Lung (tissue), 12 donors: ENCODE results near the gene STXBP3. TPM values are rescaled to one million over a fixed set of nuclear protein-coding genes. Genes with fewer than 3 reads are reported as not detected.
A peak's percentile ranks its signal among the peaks of the same experiment; 100 is the strongest.

Experiments
- ATAC-seq: fragments of 200-7000 bp; cut with Tn5 transposase; one replicate; pipeline ENCODE4 v1.9.1; 2020; ENCODE audit warnings: moderate number of reproducible peaks; ENCODE audit not compliant: insufficient read depth, low FRiP score
- DNase-seq, 3 donors: peaks; one replicate each; pipeline ENCODE4 v3.0.0-alpha.2; 2013 to 2017
- H3K27ac ChIP-seq, 2 donors: one replicate each; pipeline ENCODE4 v1.5.1; 2013; ENCODE audit warnings: mild to moderate bottlenecking in 2 of 2, moderate library complexity in 2 of 2, control low read depth in 1 of 2, inconsistent platforms in 1 of 2, low read depth in 1 of 2, low read length in 1 of 2
- H3K27me3 ChIP-seq, 3 donors: one replicate each; pipeline ENCODE4 v1.5.1; 2013; ENCODE audit warnings: low read length in 2 of 3; ENCODE audit not compliant: control insufficient read depth in 3 of 3, insufficient read depth in 3 of 3
- H3K36me3 ChIP-seq, 4 donors: one replicate each; pipeline ENCODE4 v1.5.1; 2013; ENCODE audit warnings: low read length in 4 of 4, mild to moderate bottlenecking in 1 of 4, moderate library complexity in 1 of 4; ENCODE audit not compliant: control insufficient read depth in 4 of 4, insufficient read depth in 4 of 4
- H3K4me1 ChIP-seq, 5 donors: one replicate each; pipeline ENCODE4 v1.5.1; 2013; ENCODE audit warnings: low read length in 5 of 5, mild to moderate bottlenecking in 2 of 5, moderate library complexity in 1 of 5; ENCODE audit not compliant: control insufficient read depth in 5 of 5, insufficient read depth in 5 of 5
- H3K4me3 ChIP-seq: one replicate; pipeline ENCODE4 v1.5.1; 2013; ENCODE audit warnings: mild to moderate bottlenecking, control low read depth, moderate library complexity
- H3K9ac ChIP-seq, 2 donors: one replicate each; pipeline ENCODE4 v1.5.1; 2013; ENCODE audit warnings: low read length in 2 of 2, control low read depth in 1 of 2; ENCODE audit not compliant: insufficient read depth in 1 of 2
- H3K9me3 ChIP-seq, 4 donors: one replicate each; pipeline ENCODE4 v1.5.1; 2013; ENCODE audit warnings: low read length in 3 of 4, mild to moderate bottlenecking in 1 of 4, moderate library complexity in 1 of 4; ENCODE audit not compliant: control insufficient read depth in 4 of 4, insufficient read depth in 3 of 4
- WGBS, 2 donors: extraction: QIAGEN DNeasy Blood & Tissue Kit; methylation state at CpG; one replicate each; pipeline ENCODE4 v1.1.7; 2013; 5-methylcytosine and 5-hydroxymethylcytosine counted together
- polyA plus RNA-seq, 2 donors: library from polyadenylated mRNA; stranded (reverse); fragments of 200-250 nt; gene quantifications; one replicate each; pipeline ENCODE4 v1.2.1, GENCODE V29; 2013
- total RNA-seq, 2 donors: library from RNA; depleted of rRNA in 1 of 2; stranded (reverse); fragments of >200 nt in 1 of 2; gene quantifications; one replicate each; pipeline ENCODE4 v1.2.1, GENCODE V29; 2014 to 2021
- TF ChIP-seq, protein P1 (sequence below): IDR thresholded peaks from 2 replicates; pipeline ENCODE4 v1.5.1; 2012; ENCODE audit warnings: mild to moderate bottlenecking; ENCODE audit errors: control extremely low read depth, extremely low read depth
- donor health status: control.
- donor health status: control.
- donor health status: Bipolar disorder and iron deficiency.
- donor health status: healthy.
- donor health status: DM: yes; HTN: yes; CAD: no.

The STXBP3 gene
- total and polyA plus RNA-seq, 4 donors = 33.6 to 83.6 (median 40.0) TPM

DNA sequence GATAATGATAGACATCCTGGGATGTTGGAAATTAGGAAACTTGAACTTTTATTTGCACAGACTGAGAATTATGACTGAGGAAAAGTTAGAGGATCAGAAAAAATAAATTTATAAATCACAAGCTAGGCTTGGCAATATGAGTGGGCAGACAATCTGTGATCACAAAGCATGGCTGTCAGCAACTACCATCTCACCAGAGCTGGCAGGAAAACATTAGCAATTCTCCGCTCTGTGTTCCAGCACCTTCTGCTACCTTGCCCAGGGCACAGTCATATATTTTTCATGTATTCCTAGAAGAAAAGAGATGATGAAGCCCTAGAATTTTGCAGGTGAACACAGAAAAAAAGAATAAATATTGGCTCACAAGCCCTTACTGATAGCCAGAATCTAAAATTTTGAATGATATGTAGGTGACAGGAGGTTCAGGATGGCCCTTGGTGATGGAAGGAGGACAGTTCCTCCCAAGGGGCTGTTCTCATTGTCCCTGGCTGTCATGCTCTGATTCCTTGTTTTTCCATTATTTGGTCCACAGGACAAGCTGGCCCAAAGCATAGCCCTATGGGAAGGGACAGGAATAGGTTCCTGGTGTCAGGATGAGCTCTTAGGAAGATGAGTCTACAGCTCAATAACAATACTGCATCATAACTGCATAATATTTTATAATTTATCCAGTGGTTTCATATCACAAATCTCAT, 12.2 kb upstream of the STXBP3 start:
- no peak for ATAC-seq

DNA sequence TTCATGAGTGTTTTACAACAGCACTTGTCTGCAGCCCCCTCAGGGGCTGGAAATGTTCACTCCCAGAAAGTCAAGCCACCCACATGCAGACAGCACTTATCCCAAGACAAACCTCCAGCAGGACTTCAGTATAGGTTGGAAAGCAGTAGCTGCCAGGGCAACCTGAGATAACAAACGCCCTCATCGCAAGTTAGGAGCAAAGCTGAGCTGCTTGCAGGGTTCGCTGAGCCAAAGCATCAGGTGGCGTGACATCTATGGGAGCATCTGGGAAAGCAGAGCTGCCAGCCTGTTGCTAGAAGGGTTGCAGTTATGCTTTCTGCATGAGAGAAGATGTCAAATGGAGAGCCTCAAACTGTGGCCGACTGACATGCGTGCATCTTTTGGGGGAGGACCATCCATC, 4.2 kb upstream of the STXBP3 start:
- Histone ChIP-seq H3K9ac (no peak overlapping the region), H3K4me3 (no peak overlapping the region), H3K9me3 (no peaks in the 10 kb centered on the region), H3K27me3 (no peaks in the 10 kb centered on the region), H3K36me3 (no peaks in the 10 kb centered on the region), H3K27ac (no peak overlapping the region), H3K4me1 (no peaks in the 10 kb centered on the region)
- ATAC-seq (no peak), DNase-seq (no peak)
- TF ChIP-seq, protein P1, sequence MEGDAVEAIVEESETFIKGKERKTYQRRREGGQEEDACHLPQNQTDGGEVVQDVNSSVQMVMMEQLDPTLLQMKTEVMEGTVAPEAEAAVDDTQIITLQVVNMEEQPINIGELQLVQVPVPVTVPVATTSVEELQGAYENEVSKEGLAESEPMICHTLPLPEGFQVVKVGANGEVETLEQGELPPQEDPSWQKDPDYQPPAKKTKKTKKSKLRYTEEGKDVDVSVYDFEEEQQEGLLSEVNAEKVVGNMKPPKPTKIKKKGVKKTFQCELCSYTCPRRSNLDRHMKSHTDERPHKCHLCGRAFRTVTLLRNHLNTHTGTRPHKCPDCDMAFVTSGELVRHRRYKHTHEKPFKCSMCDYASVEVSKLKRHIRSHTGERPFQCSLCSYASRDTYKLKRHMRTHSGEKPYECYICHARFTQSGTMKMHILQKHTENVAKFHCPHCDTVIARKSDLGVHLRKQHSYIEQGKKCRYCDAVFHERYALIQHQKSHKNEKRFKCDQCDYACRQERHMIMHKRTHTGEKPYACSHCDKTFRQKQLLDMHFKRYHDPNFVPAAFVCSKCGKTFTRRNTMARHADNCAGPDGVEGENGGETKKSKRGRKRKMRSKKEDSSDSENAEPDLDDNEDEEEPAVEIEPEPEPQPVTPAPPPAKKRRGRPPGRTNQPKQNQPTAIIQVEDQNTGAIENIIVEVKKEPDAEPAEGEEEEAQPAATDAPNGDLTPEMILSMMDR = no peak
- 83 to 90% methylated on average over 6 of the region's 6 CpGs for WGBS, 2 donors

More for the DNA sequence above, 12.2 kb upstream of the STXBP3 start:
- no peaks in the 10 kb centered on the region for H3K36me3 ChIP-seq
- H3K27ac ChIP-seq = no peak overlapping the region
- H3K4me3 ChIP-seq = no peak overlapping the region
- no peak overlapping the region for H3K9ac ChIP-seq
- no peaks in the 10 kb centered on the region for H3K9me3 ChIP-seq
- no peak for DNase-seq
- no peaks in the 10 kb centered on the region for H3K27me3 ChIP-seq
- 95 to 96% methylated on average over 1 of the region's 1 CpG for WGBS, 2 donors
- no peaks in the 10 kb centered on the region for H3K4me1 ChIP-seq
- TF ChIP-seq, protein P1 = no peak

DNA sequence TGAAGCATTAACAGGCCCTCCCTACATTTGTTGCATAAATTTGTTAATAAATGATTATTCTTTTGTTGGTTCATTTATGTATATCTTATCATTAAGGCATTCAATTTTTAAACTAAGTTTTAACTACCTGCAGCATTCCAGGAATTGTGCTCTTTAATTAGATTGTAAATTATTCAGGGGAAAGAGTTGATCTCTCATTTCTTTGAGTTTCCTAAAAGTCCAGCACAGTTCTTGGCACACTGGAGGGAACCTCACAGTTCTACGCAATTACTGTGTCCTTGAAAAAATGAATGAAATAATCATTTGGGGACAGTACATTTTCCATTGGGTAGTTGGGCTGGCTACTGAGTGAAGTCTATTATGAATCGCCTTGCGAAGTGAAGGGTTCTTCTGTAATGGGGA, 493 bp upstream of the STXBP3 start:
- WGBS, 2 donors = 44 to 47% methylated on average over 3 of the region's 3 CpGs
- no peak overlapping the region for H3K4me3 ChIP-seq
- TF ChIP-seq, protein P1 = no peak
- H3K4me1 ChIP-seq = peaks cover 0 to 8% (median 4%) of the 10 kb centered on the region in 5 donors
- H3K9me3 ChIP-seq = no peaks in the 10 kb centered on the region
- peak overlapping the region; percentile 26 to 50 for H3K27ac ChIP-seq
- H3K27me3 ChIP-seq = no peaks in the 10 kb centered on the region
- H3K9ac ChIP-seq = peak overlapping the region in 1 of 2 donors; percentile 73
- ATAC-seq = no peak
- DNase-seq = no peak
- H3K36me3 ChIP-seq = peaks cover 0 to 3% (median 0%) of the 10 kb centered on the region in 4 donors
